ENCODE measurements around the gene MEGF11. TPM values are rescaled to one million over a fixed set of nuclear protein-coding genes. Genes with fewer than 3 reads are reported as not detected.

The MEGF11 gene
- total RNA-seq, 4 donors from 2014 or later = 0.76 TPM; not detected in 3

- intact Hi-C loops (cut with DNase I; ENCODE audit: low total_unique reads) = no loop called here
- no peaks in the 10 kb centered on the region for H3K27me3 ChIP-seq
- no peaks in the 10 kb centered on the region for H3K36me3 ChIP-seq
Measured at GRCh38 chr15:66198757-66199156, 54.8 kb downstream of the MEGF11 start.

GRCh38 chr15:66196602-66197001 is 56.9 kb downstream of the MEGF11 start:
- TF ChIP-seq POLR2A (IDR thresholded peaks at IDR 0.05) (no peak), CTCF (IDR thresholded peaks at IDR 0.05) (no peak)
- intact Hi-C loops (cut with DNase I; ENCODE audit: low total_unique reads) = no loop called here

More at GRCh38 chr15:66198757-66199156, 54.8 kb downstream of the MEGF11 start:
- Histone ChIP-seq H3K9me3 (no peaks in the 10 kb centered on the region), H3K4me1 (no peaks in the 10 kb centered on the region), H3K4me3 (no peak overlapping the region), H3K27ac (no peak overlapping the region)
- no peak for TF ChIP-seq POLR2A (IDR thresholded peaks at IDR 0.05)
- TF ChIP-seq CTCF (IDR thresholded peaks at IDR 0.05) = no peak
- DNase-seq = no peak

DNA sequence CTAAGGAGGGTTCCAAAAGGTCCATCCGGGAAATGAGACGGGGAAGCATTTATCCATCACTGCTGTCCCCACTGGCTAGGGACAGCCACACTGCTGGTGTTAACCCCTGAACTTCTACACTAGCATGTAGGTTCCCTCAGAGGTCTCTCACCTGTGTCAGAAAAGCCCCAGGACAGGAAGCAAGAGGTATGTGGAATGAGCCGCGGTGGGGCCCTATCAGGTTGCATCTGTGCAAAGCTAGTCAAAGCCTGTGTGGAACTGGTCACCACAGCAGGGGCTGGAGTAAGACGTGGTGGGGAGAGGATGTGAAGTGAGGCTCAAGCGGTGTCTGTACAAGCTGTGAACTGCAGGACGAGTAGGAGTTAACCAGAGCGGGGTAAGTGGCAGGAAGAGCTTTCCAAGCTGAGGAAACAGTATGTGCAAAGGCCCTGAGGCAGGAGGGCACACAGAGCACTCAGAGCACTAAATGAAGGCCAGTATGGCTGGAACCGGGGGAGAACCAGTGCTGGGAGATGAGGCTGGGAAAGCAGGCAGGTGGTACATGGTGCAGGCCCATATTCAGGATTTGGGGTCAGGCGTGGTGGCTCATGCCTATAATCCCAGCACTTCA is 57.8 kb downstream of the MEGF11 start:
- Histone ChIP-seq H3K27me3 (no peaks in the 10 kb centered on the region), H3K4me1 (no peaks in the 10 kb centered on the region), H3K27ac (no peak overlapping the region), H3K36me3 (no peaks in the 10 kb centered on the region), H3K4me3 (no peak overlapping the region), H3K9me3 (no peaks in the 10 kb centered on the region)
- no peak for TF ChIP-seq CTCF (IDR thresholded peaks at IDR 0.05)
- TF ChIP-seq POLR2A (IDR thresholded peaks at IDR 0.05) = no peak
- DNase-seq = no peak
- intact Hi-C loops (cut with DNase I; ENCODE audit: low total_unique reads) = no loop called here

More at GRCh38 chr15:66196602-66197001, 56.9 kb downstream of the MEGF11 start:
- Histone ChIP-seq H3K27me3 (no peaks in the 10 kb centered on the region), H3K36me3 (no peaks in the 10 kb centered on the region), H3K4me1 (no peaks in the 10 kb centered on the region), H3K27ac (no peak overlapping the region), H3K9me3 (no peaks in the 10 kb centered on the region), H3K4me3 (no peak overlapping the region)
- DNase-seq = no peak

DNA sequence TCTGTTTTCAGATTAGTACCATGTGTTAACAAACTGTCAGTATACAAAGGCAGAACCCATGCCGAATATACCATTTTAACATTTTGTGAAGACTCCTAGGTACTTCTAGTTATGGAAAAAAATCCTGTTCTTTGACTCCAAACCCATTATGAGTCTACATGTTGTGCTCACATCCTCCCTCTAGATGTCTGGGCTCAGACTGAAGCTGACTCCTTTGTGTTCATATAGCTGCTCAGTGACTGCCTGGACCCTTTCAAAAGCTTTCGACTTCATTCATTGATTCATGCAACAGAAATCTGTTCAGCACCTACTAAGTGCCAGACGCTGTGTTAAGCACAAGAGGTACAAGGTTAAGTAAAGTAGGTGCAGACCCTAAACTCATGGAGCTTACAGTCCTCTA is 60.5 kb downstream of the MEGF11 start:
- no peak overlapping the region for H3K27ac ChIP-seq
- no peak for TF ChIP-seq CTCF (IDR thresholded peaks at IDR 0.05)
- TF ChIP-seq POLR2A (IDR thresholded peaks at IDR 0.05) = no peak
- H3K4me3 ChIP-seq = no peak overlapping the region
- H3K36me3 ChIP-seq = no peaks in the 10 kb centered on the region
- H3K27me3 ChIP-seq = no peaks in the 10 kb centered on the region
- no peaks in the 10 kb centered on the region for H3K9me3 ChIP-seq
- intact Hi-C loops (cut with DNase I; ENCODE audit: low total_unique reads) = no loop called here
- H3K4me1 ChIP-seq = no peaks in the 10 kb centered on the region
- DNase-seq = no peak

- TF ChIP-seq POLR2A (IDR thresholded peaks at IDR 0.05) = no peak
- no peak for TF ChIP-seq CTCF (IDR thresholded peaks at IDR 0.05)
- no peaks in the 10 kb centered on the region for H3K27me3 ChIP-seq
- H3K9me3 ChIP-seq = no peaks in the 10 kb centered on the region
- intact Hi-C loops (cut with DNase I; ENCODE audit: low total_unique reads) = no loop called here
- no peak for DNase-seq
- H3K4me1 ChIP-seq = no peaks in the 10 kb centered on the region
- no peaks in the 10 kb centered on the region for H3K36me3 ChIP-seq
- no peak overlapping the region for H3K27ac ChIP-seq
- H3K4me3 ChIP-seq = no peak overlapping the region
Measured at GRCh38 chr15:66190746-66191145, 62.8 kb downstream of the MEGF11 start.

Data from uterus (tissue), 4 donors.